Measurements from ENCODE around the gene VPS16. TPM values are rescaled to one million over a fixed set of nuclear protein-coding genes. Genes with fewer than 3 reads are reported as not detected.

Gene VPS16
- total RNA-seq, 1 donor from 2014 or later = 30.0 TPM

DNA sequence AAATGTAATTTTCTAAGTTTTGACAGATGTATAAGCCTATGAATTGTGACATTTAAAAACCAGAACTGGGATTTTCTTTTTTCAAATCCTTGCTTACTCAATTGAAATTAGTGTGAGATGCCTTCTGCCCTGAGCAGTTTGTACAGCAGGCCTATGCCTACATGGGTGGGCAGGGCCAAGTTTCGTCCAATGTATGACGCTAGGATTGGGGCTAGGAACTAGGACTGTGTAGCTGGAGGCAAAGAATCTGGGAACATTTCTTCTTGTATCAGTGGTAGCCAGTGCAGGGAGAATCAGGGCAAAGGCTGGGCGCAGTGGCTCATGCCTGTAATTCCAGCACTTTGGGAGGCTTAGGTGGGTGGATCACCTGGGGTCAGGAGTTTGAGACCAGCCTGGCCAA is 28.8 kb downstream of the VPS16 start:
- no peaks in the 10 kb centered on the region for H3K9me3 ChIP-seq
- no peaks in the 10 kb centered on the region for H3K27me3 ChIP-seq
- peaks cover 39% of the 10 kb centered on the region for H3K4me1 ChIP-seq
- TF ChIP-seq, protein P1, sequence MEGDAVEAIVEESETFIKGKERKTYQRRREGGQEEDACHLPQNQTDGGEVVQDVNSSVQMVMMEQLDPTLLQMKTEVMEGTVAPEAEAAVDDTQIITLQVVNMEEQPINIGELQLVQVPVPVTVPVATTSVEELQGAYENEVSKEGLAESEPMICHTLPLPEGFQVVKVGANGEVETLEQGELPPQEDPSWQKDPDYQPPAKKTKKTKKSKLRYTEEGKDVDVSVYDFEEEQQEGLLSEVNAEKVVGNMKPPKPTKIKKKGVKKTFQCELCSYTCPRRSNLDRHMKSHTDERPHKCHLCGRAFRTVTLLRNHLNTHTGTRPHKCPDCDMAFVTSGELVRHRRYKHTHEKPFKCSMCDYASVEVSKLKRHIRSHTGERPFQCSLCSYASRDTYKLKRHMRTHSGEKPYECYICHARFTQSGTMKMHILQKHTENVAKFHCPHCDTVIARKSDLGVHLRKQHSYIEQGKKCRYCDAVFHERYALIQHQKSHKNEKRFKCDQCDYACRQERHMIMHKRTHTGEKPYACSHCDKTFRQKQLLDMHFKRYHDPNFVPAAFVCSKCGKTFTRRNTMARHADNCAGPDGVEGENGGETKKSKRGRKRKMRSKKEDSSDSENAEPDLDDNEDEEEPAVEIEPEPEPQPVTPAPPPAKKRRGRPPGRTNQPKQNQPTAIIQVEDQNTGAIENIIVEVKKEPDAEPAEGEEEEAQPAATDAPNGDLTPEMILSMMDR (IDR thresholded peaks at IDR 0.05) = no peak
- TF ChIP-seq POLR2AphosphoS5 (IDR thresholded peaks at IDR 0.05; ENCODE audit: insufficient read depth in 1 of 2, low read depth in 1 of 2) (no peak), POLR2A (IDR thresholded peaks at IDR 0.05) (no peak)
- H3K4me3 ChIP-seq = no peak overlapping the region
- peak overlapping the region; percentile 53 for H3K27ac ChIP-seq
- peaks cover 0 to 20% of the 10 kb centered on the region in 2 donors for H3K36me3 ChIP-seq
- intact Hi-C loops (cut with DNase I) = no loop called here
- no peak for DNase-seq (ENCODE audit: extremely low spot score in 2 of 2)

DNA sequence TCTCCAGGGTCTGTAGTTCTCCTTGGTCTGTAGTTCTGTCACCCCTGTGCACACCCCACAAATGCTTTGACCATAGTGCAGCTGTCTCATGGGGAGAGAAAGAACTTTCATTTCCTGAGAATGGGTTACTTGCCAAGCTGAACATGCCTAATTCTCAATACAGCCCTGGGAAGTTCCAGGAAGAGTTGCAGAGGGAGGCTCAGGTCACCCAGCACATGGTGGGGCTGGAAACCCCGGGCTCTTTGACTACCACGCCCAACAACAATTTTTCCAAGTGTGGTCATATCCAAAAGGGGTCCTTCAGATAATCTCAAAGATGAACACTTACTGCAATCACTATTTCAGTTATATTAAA is 30.5 kb downstream of the VPS16 start:
- H3K27ac ChIP-seq = peak overlapping the region; percentile 83
- no peak for DNase-seq (ENCODE audit: extremely low spot score in 2 of 2)
- H3K36me3 ChIP-seq = peaks cover 0 to 4% of the 10 kb centered on the region in 2 donors
- H3K9me3 ChIP-seq = no peaks in the 10 kb centered on the region
- H3K4me1 ChIP-seq = peaks cover 55% of the 10 kb centered on the region
- H3K27me3 ChIP-seq = no peaks in the 10 kb centered on the region
- TF ChIP-seq POLR2AphosphoS5 (IDR thresholded peaks at IDR 0.05; ENCODE audit: insufficient read depth in 1 of 2, low read depth in 1 of 2) (no peak), POLR2A (IDR thresholded peaks at IDR 0.05) (no peak)
- TF ChIP-seq, protein P1 (IDR thresholded peaks at IDR 0.05) = no peak
- no peak overlapping the region for H3K4me3 ChIP-seq
- intact Hi-C loops (cut with DNase I) = no loop called here

DNA sequence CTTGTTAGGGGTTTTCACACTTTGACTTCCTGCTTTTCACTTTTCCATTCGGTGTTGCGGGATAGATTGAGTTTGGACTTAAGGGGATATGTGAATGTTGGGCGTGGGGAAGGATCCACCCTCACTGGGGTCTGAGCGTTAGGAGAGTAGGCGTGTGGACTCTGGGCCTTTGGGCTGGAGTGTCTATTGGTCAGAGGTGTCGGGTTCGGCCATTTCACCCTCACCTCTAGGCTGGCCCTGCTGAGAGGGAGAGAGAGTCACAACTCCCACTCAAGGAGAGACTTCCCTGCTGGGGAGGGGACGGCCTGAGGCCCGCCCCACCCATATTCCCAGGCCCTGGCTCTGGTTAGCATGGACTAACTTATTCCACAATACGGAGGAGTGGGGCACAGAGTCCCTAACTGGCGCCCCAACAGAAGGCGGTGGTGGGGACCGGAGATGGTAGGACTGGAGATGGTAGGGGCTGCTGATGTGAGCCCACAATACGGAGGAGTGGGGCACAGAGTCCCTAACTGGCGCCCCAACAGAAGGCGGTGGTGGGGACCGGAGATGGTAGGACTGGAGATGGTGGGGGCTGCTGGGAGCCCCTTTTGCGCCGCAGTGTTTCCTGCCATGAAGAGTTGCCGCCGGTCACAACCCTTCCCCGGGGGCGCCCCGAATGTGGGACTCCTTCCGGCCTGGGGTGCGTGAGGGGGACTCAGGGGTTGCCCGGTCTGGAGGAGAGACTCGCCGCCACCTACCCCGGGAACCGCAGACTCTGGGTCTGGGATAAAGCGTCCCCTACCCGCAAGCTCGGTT is 31.3 kb downstream of the VPS16 start:
- Histone ChIP-seq H3K27ac (peak overlapping the region; percentile 83), H3K9me3 (no peaks in the 10 kb centered on the region), H3K27me3 (no peaks in the 10 kb centered on the region), H3K4me1 (peaks cover 63% of the 10 kb centered on the region), H3K36me3 (no peaks in the 10 kb centered on the region), H3K4me3 (peak overlapping the region; percentile 86 to 87)
- no peak for DNase-seq (ENCODE audit: extremely low spot score in 2 of 2)
- intact Hi-C loops (cut with DNase I) = no loop called here
- TF ChIP-seq, protein P1 (IDR thresholded peaks at IDR 0.05) = no peak
- no peak for TF ChIP-seq POLR2AphosphoS5 (IDR thresholded peaks at IDR 0.05; ENCODE audit: insufficient read depth in 1 of 2, low read depth in 1 of 2)
- no peak for TF ChIP-seq POLR2A (IDR thresholded peaks at IDR 0.05)

DNA sequence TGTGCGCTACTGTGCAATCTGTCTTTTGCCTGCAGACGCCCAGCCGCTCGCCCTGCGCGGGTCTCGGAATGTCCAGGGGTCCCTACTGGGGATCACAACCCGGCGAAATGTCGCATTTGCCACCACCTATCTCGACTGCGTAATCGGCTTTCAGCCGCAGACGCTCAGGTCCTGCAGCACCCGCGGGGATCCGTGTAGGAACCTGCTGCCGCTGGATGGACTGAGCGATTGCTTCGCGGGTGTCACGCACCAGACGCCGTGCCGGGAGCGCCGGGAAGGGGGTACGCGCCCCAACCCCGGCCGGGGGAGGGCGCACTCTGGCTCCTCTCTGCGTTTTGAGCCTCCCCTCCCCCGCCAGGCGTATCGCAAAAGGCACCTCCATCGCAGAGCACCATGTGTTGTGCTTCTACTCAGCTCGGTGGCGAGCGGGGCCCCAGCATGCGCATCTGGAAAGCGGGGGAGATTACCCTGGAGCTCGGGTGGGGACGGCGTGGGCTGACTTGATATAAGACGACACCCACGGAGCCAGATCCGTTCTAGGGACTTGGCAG is 32.0 kb downstream of the VPS16 start:
- TF ChIP-seq POLR2AphosphoS5 (IDR thresholded peaks at IDR 0.05; ENCODE audit: insufficient read depth in 1 of 2, low read depth in 1 of 2) (no peak), POLR2A (IDR thresholded peaks at IDR 0.05) (no peak)
- TF ChIP-seq, protein P1 (IDR thresholded peaks at IDR 0.05) = no peak
- intact Hi-C loops (cut with DNase I) = no loop called here
- Histone ChIP-seq H3K9me3 (no peaks in the 10 kb centered on the region), H3K27ac (peak overlapping the region; percentile 83), H3K4me1 (peaks cover 70% of the 10 kb centered on the region), H3K27me3 (no peaks in the 10 kb centered on the region), H3K4me3 (peak overlapping the region; percentile 86 to 87), H3K36me3 (no peaks in the 10 kb centered on the region)
- DNase-seq (ENCODE audit: extremely low spot score in 2 of 2) = no peak
